OCI-LY1 (cell line): Measurements from ENCODE around the gene TAX1BP1.

Experiments used
- H2AFZ ChIP-seq: fragments of 200-600 bp; sonication (generic), shearing (Covaris generic); 2 replicates; pipeline ENCODE4 v1.6.0; 2014; ENCODE audit warnings: antibody characterized with exemption, mild to moderate bottlenecking, low read length
- H3F3A ChIP-seq: fragments of 200-600 bp; sonication (generic), shearing (Covaris generic); 2 replicates; pipeline ENCODE4 v1.6.0; 2014; ENCODE audit warnings: mild to moderate bottlenecking, antibody characterized with exemption, low read length, moderate library complexity; ENCODE audit not compliant: insufficient read depth
- H3K27ac ChIP-seq: fragments of 200-600 bp; sonication (generic); 2 replicates; pipeline ENCODE4 v1.5.1; 2014; ENCODE audit warnings: low read length, mixed run types, mild to moderate bottlenecking, low read depth; ENCODE audit not compliant: poor library complexity, severe bottlenecking
- H3K27me3 ChIP-seq: fragments of 200-600 bp; sonication (generic); 2 replicates; pipeline ENCODE4 v1.6.0; 2014; ENCODE audit warnings: antibody characterized with exemption, mild to moderate bottlenecking, low read length, moderate library complexity; ENCODE audit not compliant: insufficient read depth
- H3K36me3 ChIP-seq: fragments of 200-600 bp; sonication (generic); 2 replicates; pipeline ENCODE4 v1.6.1; 2014; ENCODE audit warnings: mild to moderate bottlenecking, antibody characterized with exemption, low read length, moderate library complexity, mixed read lengths; ENCODE audit not compliant: insufficient read depth
- H3K4me1 ChIP-seq: fragments of 200-600 bp; sonication (generic); 2 replicates; pipeline ENCODE4 v1.5.1; 2014; ENCODE audit warnings: mild to moderate bottlenecking, low read length, moderate library complexity; ENCODE audit not compliant: insufficient read depth, severe bottlenecking
- H3K4me2 ChIP-seq: fragments of 200-600 bp; sonication (generic), shearing (Covaris generic); 2 replicates; pipeline ENCODE4 v1.6.1; 2014; ENCODE audit warnings: low read length
- H3K4me3 ChIP-seq: fragments of 200-600 bp; sonication (generic); 2 replicates; pipeline ENCODE4 v1.5.1; 2014; ENCODE audit warnings: low read length, low read depth, mild to moderate bottlenecking, mixed read lengths; ENCODE audit not compliant: poor library complexity, severe bottlenecking
- H3K79me2 ChIP-seq: fragments of 200-600 bp; shearing (Covaris generic); 2 replicates; pipeline ENCODE4 v1.6.1; 2016; ENCODE audit warnings: mixed run types, low read length, mixed read lengths; ENCODE audit not compliant: insufficient read depth
- H3K9ac ChIP-seq: fragments of 200-600 bp; sonication (generic), shearing (Covaris generic); 2 replicates; pipeline ENCODE4 v1.6.1; 2014; ENCODE audit warnings: mild to moderate bottlenecking, low read length, mixed read lengths
- H3K9me2 ChIP-seq: fragments of 200-600 bp; sonication (generic), shearing (Covaris generic); 2 replicates; pipeline ENCODE4 v1.6.1; 2014; ENCODE audit warnings: low read depth, mild to moderate bottlenecking, low read length, mixed read lengths
- H3K9me3 ChIP-seq: fragments of 200-600 bp; shearing (Covaris generic); 2 replicates; pipeline ENCODE4 v1.6.1; 2014; ENCODE audit warnings: low read length, mixed read lengths
- H4K20me1 ChIP-seq: fragments of 200-600 bp; sonication (generic), shearing (Covaris generic); 2 replicates; pipeline ENCODE4 v1.6.0; 2016; ENCODE audit warnings: mild to moderate bottlenecking, low read length; ENCODE audit not compliant: insufficient read depth
- EZH2 ChIP-seq: fragments of 200-600 bp; sonication (generic), shearing (Covaris generic); IDR thresholded peaks from 2 replicates; pipeline ENCODE4 v1.8.0; 2017; ENCODE audit warnings: borderline replicate concordance, mixed run types, mild to moderate bottlenecking, antibody characterized with exemption, low read length, moderate library complexity, mixed read lengths
- TF ChIP-seq, protein P1 (sequence below): fragments of 200-600 bp; sonication (generic), shearing (Covaris generic); IDR thresholded peaks from 2 replicates; pipeline ENCODE4 v1.5.1; 2017; ENCODE audit warnings: mild to moderate bottlenecking, antibody characterized with exemption, low read length, moderate library complexity, mixed read lengths

Gene TAX1BP1

DNA sequence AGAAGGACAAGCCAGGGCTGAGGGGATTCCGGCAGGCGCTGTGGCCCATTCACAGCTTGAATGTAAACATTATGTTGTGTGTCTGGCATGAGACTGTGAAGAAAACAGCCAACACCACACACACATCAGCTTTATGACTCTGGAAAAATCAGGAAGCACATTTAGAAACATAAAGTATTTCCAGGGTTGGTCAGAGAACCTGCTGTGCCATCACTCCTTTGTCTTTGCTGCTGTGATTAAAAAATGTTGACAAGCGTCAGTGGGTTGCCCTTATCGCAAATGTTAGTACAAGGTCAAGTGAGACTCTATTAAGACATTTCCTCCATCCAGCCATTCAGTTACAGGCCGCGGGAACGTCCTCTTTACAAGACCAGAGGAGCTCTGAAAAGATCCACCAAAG lies 95.4 kb downstream of the TAX1BP1 start:
- H3K27me3 ChIP-seq = no peaks in the 10 kb centered on the region
- H3K36me3 ChIP-seq = peaks cover 35% of the 10 kb centered on the region
- no peaks in the 10 kb centered on the region for H3K9me3 ChIP-seq
- H3K79me2 ChIP-seq = no peaks in the 10 kb centered on the region
- no peak overlapping the region for H3K4me2 ChIP-seq
- peaks cover 4% of the 10 kb centered on the region for H3K4me1 ChIP-seq
- no peak overlapping the region for H3K9ac ChIP-seq
- no peaks in the 10 kb centered on the region for H3F3A ChIP-seq
- H3K9me2 ChIP-seq = no peaks in the 10 kb centered on the region
- H3K4me3 ChIP-seq = no peak overlapping the region
- no peak overlapping the region for H3K27ac ChIP-seq
- H2AFZ ChIP-seq = no peak overlapping the region
- TF ChIP-seq, protein P1, sequence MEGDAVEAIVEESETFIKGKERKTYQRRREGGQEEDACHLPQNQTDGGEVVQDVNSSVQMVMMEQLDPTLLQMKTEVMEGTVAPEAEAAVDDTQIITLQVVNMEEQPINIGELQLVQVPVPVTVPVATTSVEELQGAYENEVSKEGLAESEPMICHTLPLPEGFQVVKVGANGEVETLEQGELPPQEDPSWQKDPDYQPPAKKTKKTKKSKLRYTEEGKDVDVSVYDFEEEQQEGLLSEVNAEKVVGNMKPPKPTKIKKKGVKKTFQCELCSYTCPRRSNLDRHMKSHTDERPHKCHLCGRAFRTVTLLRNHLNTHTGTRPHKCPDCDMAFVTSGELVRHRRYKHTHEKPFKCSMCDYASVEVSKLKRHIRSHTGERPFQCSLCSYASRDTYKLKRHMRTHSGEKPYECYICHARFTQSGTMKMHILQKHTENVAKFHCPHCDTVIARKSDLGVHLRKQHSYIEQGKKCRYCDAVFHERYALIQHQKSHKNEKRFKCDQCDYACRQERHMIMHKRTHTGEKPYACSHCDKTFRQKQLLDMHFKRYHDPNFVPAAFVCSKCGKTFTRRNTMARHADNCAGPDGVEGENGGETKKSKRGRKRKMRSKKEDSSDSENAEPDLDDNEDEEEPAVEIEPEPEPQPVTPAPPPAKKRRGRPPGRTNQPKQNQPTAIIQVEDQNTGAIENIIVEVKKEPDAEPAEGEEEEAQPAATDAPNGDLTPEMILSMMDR = no peak
- no peak for TF ChIP-seq EZH2
- no peaks in the 10 kb centered on the region for H4K20me1 ChIP-seq

DNA sequence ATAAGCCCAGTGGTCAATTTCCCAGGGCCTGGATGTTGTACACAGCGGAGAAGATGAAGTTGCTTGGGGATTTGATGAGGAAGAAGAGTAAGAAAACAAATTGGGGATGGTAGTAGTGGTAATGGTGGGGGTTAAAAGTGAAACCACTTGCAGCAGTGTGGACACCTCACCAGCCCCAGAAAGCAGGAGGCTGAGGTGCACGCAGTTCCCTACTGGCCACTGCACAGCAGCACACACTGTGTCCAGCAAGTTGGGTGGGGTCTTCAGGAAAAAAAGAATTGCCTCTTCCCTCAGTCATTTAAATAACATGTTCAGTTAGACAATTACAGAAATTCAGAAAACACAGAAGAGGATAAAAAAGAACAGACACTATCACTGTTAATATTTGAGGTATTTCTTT lies 96.6 kb downstream of the TAX1BP1 start:
- H3K9ac ChIP-seq = no peak overlapping the region
- TF ChIP-seq, protein P1 = no peak
- no peak for TF ChIP-seq EZH2
- H2AFZ ChIP-seq = no peak overlapping the region
- H3K9me2 ChIP-seq = no peaks in the 10 kb centered on the region
- H3K27me3 ChIP-seq = no peaks in the 10 kb centered on the region
- no peaks in the 10 kb centered on the region for H3F3A ChIP-seq
- no peak overlapping the region for H3K4me2 ChIP-seq
- peaks cover 30% of the 10 kb centered on the region for H3K36me3 ChIP-seq
- no peaks in the 10 kb centered on the region for H3K9me3 ChIP-seq
- H3K27ac ChIP-seq = no peak overlapping the region
- H3K4me3 ChIP-seq = no peak overlapping the region
- H3K79me2 ChIP-seq = no peaks in the 10 kb centered on the region
- H3K4me1 ChIP-seq = peaks cover 6% of the 10 kb centered on the region
- H4K20me1 ChIP-seq = no peaks in the 10 kb centered on the region

DNA sequence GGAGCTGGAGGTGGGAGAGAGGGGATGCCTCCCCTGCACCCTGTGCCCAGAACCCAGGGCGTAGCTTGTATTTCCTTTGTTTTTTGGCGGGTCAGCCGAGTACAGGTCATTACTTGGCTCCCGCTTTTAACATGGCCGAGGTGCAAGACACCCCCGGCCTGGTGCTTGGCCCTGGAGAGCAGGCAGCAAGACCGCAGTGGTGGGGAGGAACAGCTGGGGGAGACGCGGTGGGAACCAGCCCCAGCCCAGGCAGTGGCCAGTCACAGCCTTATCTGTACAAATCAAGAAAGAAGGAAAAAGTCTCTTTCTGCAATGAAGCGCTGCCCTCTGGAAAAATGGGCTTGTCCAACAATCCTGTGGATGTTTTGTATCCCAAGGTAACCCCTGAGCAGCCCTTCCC lies 99.1 kb downstream of the TAX1BP1 start:
- TF ChIP-seq, protein P1 = no peak
- no peak for TF ChIP-seq EZH2
- no peak overlapping the region for H3K27ac ChIP-seq
- no peaks in the 10 kb centered on the region for H3K79me2 ChIP-seq
- H3K4me3 ChIP-seq = no peak overlapping the region
- H3K9me2 ChIP-seq = no peaks in the 10 kb centered on the region
- peaks cover 15% of the 10 kb centered on the region for H3K36me3 ChIP-seq
- H3K9ac ChIP-seq = no peak overlapping the region
- H3K9me3 ChIP-seq = no peaks in the 10 kb centered on the region
- H4K20me1 ChIP-seq = no peaks in the 10 kb centered on the region
- peaks cover 15% of the 10 kb centered on the region for H3K4me1 ChIP-seq
- H2AFZ ChIP-seq = no peak overlapping the region
- no peaks in the 10 kb centered on the region for H3F3A ChIP-seq
- no peaks in the 10 kb centered on the region for H3K27me3 ChIP-seq
- H3K4me2 ChIP-seq = no peak overlapping the region
